ENCODE results near the gene SYT1.

- TF ChIP-seq CTCF (IDR thresholded peaks at IDR 0.05), result peak; percentile 27 to 71 (median 50)
- no peak for TF ChIP-seq POLR2A (IDR thresholded peaks at IDR 0.05)
Measured at GRCh38 chr12:79407671-79408622, 543.4 kb downstream of the SYT1 start.
